ENCODE measurements around the gene GPR137C. TPM values are rescaled to one million over a fixed set of nuclear protein-coding genes. Genes with fewer than 3 reads are reported as not detected.
A peak's percentile ranks its signal among the peaks of the same experiment; 100 is the strongest.

Gene GPR137C
- polyA plus RNA-seq, 1 of the 3 experiments (the other 2 are of a cell fraction) = 0.54 TPM

- no peak for TF ChIP-seq REST (IDR thresholded peaks at IDR 0.05; ENCODE audit: low read depth, low read length)
- TF ChIP-seq GABPA (IDR thresholded peaks at IDR 0.05; ENCODE audit: low read depth) = no peak
- TF ChIP-seq, protein P1, sequence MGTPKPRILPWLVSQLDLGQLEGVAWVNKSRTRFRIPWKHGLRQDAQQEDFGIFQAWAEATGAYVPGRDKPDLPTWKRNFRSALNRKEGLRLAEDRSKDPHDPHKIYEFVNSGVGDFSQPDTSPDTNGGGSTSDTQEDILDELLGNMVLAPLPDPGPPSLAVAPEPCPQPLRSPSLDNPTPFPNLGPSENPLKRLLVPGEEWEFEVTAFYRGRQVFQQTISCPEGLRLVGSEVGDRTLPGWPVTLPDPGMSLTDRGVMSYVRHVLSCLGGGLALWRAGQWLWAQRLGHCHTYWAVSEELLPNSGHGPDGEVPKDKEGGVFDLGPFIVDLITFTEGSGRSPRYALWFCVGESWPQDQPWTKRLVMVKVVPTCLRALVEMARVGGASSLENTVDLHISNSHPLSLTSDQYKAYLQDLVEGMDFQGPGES (IDR thresholded peaks at IDR 0.05; ENCODE audit: low read depth, low read length) = no peak
- TF ChIP-seq YY1 (IDR thresholded peaks at IDR 0.05; ENCODE audit: low read depth) = no peak
These were observed 111.2 kb downstream of the GPR137C start (continued) for GRCh38 chr14:52663850-52664249.

DNA sequence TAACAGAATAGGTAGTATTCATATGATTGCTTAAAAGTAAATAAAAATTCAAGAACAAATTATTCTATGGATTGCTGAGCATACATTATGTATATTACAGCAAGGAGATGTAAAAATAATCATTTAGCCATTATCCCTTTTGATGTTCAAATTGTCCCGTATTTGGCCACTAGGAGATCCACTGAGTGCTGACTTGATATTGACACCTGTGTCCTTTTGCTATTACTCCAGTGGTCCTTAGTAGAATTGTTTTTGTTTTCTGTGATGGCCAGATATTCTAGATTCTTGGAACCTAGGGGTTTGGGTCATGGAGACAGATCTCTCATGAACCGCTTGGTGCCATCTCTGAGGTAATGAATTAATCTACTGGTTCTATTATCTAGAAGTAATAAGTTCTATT, 126.0 kb downstream of the GPR137C start:
- H3K9ac ChIP-seq = no peak overlapping the region
- H3K27me3 ChIP-seq (ENCODE audit: insufficient read depth) = no peaks in the 10 kb centered on the region
- CTCF ChIA-PET = no interaction called here
- POLR2A ChIA-PET = no interaction called here
- peaks cover 5% of the 10 kb centered on the region for H3F3A ChIP-seq (replicated peaks; ENCODE audit: insufficient read depth)
- H3K9me3 ChIP-seq = no peaks in the 10 kb centered on the region
- peaks cover 12 to 25% of the 10 kb centered on the region in 2 experiments for H3K36me3 ChIP-seq (replicated peaks in 1 of 2; ENCODE audit: control insufficient read depth in 1 of 2, insufficient read depth in 2 of 2, low read length in 1 of 2)
- no peaks in the 10 kb centered on the region for H3K9me2 ChIP-seq
- no peak overlapping the region for H2AFZ ChIP-seq (ENCODE audit: low read depth)
- H3K79me2 ChIP-seq (ENCODE audit: insufficient read depth) = peaks cover 25% of the 10 kb centered on the region
- H3K4me3 ChIP-seq (ENCODE audit: low read depth in 2 of 2, low read length in 1 of 2) = no peak overlapping the region
- H3K27ac ChIP-seq (ENCODE audit: low read depth in 2 of 2, low read length in 1 of 2) = no peak overlapping the region
- no peaks in the 10 kb centered on the region for H3K4me1 ChIP-seq (ENCODE audit: control insufficient read depth in 1 of 2, insufficient read depth in 2 of 2, low read depth in 1 of 2, low read length in 1 of 2)
- 90% methylated on average over 2 of the region's 2 CpGs for WGBS (ENCODE audit: low lambda C conversion rate)
- no peaks in the 10 kb centered on the region for H4K20me1 ChIP-seq (ENCODE audit: insufficient read depth)
- TF ChIP-seq, protein P2, sequence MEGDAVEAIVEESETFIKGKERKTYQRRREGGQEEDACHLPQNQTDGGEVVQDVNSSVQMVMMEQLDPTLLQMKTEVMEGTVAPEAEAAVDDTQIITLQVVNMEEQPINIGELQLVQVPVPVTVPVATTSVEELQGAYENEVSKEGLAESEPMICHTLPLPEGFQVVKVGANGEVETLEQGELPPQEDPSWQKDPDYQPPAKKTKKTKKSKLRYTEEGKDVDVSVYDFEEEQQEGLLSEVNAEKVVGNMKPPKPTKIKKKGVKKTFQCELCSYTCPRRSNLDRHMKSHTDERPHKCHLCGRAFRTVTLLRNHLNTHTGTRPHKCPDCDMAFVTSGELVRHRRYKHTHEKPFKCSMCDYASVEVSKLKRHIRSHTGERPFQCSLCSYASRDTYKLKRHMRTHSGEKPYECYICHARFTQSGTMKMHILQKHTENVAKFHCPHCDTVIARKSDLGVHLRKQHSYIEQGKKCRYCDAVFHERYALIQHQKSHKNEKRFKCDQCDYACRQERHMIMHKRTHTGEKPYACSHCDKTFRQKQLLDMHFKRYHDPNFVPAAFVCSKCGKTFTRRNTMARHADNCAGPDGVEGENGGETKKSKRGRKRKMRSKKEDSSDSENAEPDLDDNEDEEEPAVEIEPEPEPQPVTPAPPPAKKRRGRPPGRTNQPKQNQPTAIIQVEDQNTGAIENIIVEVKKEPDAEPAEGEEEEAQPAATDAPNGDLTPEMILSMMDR (IDR thresholded peaks at IDR 0.05) = peak; percentile 52
- no peak for TF ChIP-seq USF1 (IDR thresholded peaks at IDR 0.05; ENCODE audit: borderline replicate concordance, low read depth)
- peak; percentile 14 for DNase-seq
- H3K4me2 ChIP-seq = no peak overlapping the region

Data from SK-N-SH (cell line).